HG03378 (cell line): Measurements from ENCODE around the gene P2RY14.
A peak's percentile ranks its signal among the peaks of the same experiment; 100 is the strongest.

ENCODE experiments used
- ATAC-seq: cut with Tn5 transposase; IDR thresholded peaks from one replicate; pipeline ENCODE4 v1.9.1; 2021; ENCODE audit warnings: mild to moderate bottlenecking, moderate library complexity; ENCODE audit not compliant: unreplicated experiment

The P2RY14 gene

DNA sequence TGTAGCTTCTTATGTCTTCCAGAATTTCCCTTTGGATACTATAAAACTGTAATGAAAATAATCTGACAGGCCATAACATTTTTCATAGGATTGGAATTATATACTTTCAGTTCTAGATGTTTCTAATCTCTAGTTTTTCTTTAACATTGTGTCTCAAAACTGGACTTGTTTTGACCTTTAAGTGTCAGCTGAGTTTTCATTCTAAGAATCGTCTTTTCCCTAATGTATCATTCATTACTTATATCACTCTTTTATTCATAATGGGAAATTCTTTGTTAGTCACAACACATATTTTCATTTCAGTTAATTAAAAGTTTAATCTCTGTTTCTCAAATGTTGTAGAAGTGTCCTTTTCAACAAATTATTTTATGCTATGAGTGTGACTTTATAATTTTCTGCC is 87.2 kb downstream of the P2RY14 start:
- ATAC-seq, result no peak

DNA sequence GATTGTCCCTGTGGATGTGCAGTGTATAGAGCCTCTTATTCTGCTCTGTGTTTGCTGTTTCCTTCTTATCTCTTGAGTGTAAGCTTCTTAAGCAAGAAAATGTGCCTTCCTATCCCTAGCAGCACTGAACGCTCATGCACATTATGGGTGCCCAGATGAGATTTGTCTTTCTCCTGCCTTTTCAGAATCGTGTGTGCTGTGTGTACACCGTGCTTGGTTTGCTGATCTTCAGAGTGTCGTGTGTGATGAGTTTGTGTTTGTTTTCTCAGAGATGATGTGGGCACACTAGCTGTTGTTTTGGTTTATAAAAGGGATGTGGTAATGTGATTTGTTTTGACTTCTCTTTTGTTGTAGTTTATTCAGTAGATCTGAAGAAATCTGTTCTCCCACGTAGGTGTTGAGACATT is 95.1 kb downstream of the P2RY14 start:
- no peak for ATAC-seq

DNA sequence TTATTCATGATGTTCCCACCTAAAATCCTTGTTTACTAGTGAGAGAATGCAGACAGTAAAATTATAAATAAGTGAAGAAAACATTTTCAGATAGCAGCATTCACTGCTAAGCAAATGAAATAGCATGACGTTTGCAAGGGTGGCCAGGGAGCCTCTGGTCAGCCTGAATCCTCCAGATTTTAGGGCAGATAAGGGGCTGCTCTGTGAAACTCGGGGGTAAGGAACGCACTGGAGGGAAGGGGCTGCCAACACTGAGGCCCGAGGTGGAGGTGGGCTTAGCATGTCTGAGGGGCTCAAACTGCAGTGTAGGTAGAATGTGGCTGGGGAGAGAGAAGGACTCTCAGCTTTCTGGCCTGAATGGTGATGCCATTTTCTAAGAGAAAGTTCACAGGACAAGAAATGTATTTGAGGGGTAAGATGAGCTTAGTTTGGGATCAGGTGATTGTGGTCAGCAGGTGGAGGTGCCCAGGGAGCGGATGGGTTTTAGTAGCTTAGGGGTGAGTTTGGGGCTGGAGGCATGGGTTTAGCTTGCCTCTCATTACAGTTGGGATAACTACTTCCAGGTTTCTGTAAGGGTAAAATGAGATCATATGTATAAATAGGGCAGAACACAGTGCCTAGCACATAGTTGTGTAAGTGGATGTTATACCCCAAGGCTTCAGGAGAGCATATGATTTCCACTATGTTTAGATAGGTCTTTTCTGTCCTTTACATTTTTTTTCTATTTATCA is 95.8 kb downstream of the P2RY14 start:
- no peak for ATAC-seq

- ATAC-seq, result no peak
These were observed 100.0 kb downstream of the P2RY14 start for GRCh38 chr3:151178208-151178845.

GRCh38 chr3:151175952-151176351 is 102.4 kb downstream of the P2RY14 start:
- no peak for ATAC-seq

- no peak for ATAC-seq
These were observed 104.0 kb downstream of the P2RY14 start for GRCh38 chr3:151174351-151174750.

DNA sequence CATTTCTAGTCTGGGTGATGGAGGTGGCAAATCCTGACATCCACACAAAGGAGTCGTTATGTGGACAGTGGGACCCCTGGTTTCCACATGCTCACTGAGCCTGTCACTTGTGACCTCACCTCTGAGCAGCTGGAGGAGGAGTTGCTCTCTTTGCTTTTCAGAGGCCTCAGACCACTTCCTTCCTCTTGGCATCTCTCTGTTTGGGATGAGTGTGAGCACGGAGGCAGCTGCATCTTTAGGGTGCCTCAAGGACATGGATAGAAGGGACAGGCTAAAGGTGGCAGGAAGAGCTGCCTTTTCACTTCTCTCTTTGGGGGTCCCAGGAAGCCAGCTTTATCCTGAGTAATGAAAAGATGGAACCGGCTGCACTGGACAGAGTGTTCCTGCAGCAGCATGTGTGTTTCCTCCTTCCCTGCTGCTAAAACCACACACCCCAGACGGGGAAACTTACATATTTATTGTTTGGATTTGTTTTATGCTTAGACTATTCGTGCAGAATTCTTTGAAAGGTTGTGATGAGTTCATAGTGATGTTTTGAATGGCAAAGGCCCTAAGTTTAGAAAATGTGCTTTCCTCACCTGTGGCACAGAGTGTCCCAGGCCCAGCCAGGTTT is 107.1 kb downstream of the P2RY14 start:
- peak; percentile 59 for ATAC-seq

GRCh38 chr3:151169948-151170679 is 108.2 kb downstream of the P2RY14 start:
- ATAC-seq, result peak; percentile 44

DNA sequence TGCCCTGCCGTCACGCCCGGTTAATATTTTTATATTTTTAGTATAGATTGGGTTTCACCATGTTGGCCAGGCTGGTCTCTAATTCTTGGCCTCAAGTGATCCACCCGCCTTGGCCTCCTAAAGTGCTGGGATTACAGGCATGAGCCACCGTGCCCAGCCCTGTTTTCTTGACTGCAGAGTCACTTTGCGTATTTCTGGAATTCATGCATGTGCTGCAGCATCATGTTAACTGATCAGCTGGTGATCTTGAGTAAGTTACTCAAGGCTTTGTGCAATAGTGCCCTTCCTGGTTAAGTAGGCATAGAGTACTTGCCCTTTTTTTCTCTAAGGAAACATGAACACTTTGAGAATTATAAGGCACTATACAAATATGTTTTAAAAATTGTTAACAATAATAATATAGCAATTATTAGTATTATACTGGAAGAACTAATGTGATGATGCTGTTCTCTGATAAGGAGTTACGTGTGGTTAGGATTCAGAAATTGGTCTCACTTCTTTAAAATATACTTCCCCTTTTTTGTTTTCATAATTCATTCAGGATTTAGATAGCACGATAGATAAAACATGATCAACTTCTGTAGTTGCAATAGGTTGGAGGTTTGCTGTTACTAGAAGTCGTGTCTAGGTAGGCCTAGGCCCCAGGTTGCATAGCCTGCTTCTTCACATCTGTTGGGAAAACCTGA is 108.9 kb downstream of the P2RY14 start:
- peak; percentile 55 for ATAC-seq

DNA sequence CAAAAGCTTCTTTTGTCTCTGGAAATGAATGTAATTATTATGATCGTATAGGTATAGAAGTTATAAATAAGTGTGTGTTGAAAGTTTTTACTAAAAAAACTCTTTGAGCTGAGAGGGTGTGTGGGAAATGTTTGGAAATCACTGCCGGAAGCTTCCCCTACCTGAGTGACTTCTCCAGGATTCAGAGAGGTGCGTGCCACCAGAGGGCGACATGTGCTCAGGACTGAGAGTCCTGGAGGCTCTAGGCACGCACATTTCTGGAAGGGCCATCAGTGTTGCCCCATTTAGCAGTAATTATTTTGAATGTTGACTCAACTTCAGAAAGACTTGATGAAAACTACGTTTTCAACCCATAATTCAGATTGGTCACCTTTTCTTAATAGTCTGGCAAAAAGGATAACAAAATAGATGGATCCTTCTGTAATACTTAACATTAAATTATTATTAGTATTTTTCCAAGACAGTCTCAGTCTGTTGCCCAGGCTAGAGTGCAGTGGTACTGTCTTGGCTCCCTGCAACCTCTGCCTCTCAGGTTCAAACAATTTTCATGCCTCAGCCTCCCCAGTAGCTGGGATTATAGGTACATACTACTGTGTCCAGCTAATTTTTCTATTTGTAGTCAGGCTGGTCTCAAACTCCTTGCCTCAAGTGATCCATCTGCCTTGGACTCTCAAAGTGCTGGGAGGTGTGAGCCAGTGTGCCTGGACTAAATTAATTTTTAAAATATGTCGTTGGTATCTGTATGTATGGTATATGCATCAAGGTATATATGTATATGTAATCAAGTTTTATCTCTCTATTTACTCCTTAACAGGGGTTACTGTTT is 109.9 kb downstream of the P2RY14 start:
- peak; percentile 41 for ATAC-seq

DNA sequence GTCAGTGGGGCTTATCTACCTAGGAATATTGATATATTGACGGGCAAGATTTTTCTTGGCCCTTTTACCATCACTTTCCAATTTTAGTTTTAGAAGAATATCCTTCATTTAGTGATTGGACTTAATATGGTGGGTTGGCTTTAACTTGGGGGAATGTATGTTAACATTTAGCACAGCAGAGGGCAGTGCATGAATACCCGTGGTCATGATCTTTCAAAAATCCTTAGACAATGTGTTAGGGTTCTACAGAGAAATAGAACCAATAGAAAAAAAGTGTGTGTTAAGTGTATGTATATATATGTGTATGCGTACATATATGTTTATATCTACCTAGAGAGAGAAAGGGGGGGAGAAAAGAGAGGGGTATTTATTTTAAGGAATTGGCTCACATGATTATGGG is 112.2 kb downstream of the P2RY14 start:
- ATAC-seq, result no peak

DNA sequence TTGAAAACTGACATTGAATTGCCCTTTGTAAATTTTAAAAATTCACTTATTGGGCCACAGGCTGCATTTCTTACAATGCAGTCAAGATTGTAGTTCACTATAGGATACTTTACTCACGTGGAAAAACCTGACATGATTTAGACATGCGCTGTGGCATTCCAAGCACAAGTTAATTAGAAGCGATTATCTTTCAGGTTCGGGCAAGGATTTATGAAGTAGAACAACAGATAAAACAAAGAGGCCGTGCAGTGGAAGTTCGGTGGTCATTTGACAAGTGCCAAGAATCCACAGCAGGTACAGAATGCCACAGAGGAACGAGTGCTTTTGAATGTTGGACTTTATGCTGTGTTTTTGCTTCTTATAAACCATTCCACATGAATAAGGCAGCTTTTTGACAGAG is 113.1 kb downstream of the P2RY14 start:
- ATAC-seq, result no peak
